WI38 (cell line): ENCODE data around the gene POLK.
"Not testable (repeated sequence)": the region's sequence is repeated elsewhere in the genome, so short reads cannot be mapped to it uniquely, and the experiment has no call there.

Source experiments
- H3K4me3 ChIP-seq: 2 replicates; pipeline ENCODE4 v1.5.1; 2011; ENCODE audit warnings: low read depth, mild to moderate bottlenecking, control low read depth, low read length
- TF ChIP-seq, protein P1 (sequence below): IDR thresholded peaks from 2 replicates; pipeline ENCODE4 v1.5.1; 2012; ENCODE audit warnings: low read depth, mild to moderate bottlenecking, control low read depth, low read length

POLK gene

DNA sequence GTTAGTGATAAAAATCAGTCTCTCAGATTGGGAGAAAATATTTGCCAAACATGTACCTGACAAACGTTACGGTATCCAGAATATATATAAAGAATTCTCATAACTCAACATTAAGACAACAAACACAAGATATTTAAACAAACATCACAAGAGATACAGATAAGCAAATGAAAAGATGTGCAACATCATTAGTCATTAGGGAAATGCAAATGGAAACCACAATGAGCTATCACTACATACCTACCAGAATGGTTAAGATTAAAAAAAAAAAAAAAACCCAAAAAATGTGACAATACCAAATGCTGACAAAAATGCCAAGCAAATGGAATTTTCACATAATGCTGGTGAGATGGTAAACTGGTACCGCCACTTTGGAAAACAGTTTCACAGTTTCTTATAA lies 15.7 kb upstream of the POLK start:
- H3K4me3 ChIP-seq: no peak overlapping the region
- TF ChIP-seq, protein P1, sequence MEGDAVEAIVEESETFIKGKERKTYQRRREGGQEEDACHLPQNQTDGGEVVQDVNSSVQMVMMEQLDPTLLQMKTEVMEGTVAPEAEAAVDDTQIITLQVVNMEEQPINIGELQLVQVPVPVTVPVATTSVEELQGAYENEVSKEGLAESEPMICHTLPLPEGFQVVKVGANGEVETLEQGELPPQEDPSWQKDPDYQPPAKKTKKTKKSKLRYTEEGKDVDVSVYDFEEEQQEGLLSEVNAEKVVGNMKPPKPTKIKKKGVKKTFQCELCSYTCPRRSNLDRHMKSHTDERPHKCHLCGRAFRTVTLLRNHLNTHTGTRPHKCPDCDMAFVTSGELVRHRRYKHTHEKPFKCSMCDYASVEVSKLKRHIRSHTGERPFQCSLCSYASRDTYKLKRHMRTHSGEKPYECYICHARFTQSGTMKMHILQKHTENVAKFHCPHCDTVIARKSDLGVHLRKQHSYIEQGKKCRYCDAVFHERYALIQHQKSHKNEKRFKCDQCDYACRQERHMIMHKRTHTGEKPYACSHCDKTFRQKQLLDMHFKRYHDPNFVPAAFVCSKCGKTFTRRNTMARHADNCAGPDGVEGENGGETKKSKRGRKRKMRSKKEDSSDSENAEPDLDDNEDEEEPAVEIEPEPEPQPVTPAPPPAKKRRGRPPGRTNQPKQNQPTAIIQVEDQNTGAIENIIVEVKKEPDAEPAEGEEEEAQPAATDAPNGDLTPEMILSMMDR: no peak

DNA sequence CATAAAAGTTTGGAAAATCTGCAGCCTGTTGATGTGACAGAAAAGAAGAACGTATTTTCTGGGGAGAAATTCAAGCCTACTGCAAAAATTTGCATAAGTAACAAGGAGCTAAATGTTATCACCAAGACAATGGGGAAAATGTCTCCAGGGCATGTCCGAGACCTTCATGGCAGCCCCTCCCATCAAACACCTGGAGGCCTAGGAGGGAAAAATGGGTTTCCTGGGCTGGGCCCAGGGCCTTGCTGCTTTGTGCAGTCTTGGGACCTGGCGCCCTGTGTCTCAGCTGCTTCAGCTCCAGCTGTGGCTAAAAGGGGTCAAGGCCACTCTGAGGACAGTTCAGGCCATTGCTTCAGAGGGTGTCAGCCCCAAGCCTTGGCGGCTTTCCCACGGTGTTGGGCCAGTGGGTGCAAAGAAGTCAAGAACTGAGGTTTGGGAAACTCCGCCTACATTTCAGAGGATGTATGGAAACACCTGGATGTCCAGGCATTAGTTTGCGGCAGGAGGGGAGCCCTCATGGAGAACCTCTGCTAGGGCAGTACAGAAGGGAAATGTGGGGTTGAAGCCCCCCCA lies 13.4 kb upstream of the POLK start:
- TF ChIP-seq, protein P1: no peak
- H3K4me3 ChIP-seq: no peak overlapping the region

DNA sequence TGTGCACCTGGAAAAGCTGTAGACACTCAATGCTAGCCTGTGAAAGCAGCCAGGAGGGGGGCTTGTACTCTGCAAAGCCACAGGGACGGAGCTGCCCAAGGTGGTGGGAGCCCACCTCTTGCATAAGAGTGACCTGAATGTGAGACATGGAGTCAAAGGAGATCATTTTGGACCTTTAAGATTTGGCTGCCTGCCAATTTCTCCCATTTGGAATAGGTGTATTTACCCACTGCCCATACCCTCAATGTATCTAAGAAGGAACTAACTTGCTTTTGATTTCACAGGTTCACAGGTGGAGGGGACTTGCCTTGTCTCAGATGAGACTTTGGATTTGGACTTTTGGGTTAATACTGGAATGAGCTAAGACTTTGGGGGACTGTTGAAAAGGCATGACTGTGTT lies 12.8 kb upstream of the POLK start:
- not testable (repeated sequence) for H3K4me3 ChIP-seq

DNA sequence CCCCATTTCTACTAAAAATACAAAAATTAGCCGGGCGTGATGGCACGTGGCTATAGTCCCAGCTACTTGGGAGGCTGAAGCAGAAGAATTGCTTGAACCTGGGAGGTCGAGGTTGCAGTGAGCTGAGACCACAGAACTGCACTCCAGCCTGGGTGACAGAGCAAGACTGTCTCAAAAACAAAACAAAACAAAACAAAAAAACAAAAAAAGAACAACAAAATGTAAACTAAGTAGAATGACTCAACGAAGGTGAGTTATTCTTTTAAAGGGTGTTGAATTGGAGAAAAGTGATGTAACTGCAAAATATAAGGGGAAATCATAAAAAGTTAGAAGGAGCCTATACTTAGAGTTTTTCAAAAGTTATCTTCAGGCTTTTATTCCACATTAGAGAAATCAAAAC lies 6.6 kb upstream of the POLK start:
- H3K4me3 ChIP-seq: not testable (repeated sequence)

DNA sequence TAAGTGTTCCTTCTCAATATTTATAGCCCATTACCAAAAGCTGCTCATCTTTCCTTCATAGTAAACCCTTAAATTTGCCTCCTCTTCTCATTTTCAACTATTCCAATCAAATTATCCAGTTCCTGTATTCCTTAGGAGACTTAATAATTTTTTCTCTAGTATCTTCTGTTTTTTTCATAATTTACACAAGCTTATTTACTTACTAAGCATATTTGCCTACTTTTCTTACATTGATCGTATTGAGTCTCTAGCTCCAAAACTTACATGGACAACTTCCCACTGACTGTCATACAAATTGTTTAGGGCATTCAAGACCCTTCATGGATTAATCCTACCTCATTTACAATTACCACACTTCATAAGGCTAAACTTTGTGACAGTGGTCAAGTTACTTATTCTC lies 3.9 kb upstream of the POLK start:
- TF ChIP-seq, protein P1: no peak
- H3K4me3 ChIP-seq: no peak overlapping the region

DNA sequence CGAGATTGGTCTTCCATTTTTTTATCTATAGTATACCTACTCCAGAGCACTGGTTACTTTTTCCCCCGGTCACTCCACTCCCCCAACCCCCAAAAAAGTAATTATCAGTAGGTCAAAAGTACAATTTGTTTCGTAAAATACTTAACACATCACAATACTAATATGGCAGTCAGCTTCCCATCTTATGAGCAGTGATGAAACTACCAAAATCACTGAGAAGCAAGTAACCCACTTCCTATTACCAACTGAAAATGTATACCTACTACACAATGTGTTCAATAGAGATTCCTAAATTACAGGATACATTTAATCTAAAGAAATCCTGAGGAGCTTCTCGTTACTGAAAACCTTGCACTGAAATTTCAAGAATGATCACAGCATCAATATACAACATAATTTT lies 2.1 kb upstream of the POLK start:
- TF ChIP-seq, protein P1: no peak
- H3K4me3 ChIP-seq: peak overlapping the region; percentile 97

DNA sequence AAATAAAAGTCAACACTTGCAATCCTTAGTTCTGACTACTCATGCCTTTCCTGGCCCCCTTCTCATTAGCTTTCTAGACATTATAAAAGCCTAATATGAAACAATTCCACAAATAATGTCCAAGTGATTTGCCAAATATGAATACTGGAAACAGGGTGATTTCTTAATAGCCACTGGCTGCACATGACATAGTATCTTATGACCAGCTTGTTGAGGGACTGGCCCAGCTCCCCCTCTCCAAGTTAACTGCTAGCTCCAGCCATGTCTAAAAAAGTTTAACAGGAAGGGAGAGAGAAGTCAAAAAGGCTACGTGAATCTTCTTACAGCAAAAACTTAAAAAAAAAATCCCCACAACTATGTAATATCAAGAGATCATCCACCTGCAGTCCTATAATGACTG lies 1.7 kb upstream of the POLK start:
- TF ChIP-seq, protein P1: no peak
- H3K4me3 ChIP-seq: peak overlapping the region; percentile 97

DNA sequence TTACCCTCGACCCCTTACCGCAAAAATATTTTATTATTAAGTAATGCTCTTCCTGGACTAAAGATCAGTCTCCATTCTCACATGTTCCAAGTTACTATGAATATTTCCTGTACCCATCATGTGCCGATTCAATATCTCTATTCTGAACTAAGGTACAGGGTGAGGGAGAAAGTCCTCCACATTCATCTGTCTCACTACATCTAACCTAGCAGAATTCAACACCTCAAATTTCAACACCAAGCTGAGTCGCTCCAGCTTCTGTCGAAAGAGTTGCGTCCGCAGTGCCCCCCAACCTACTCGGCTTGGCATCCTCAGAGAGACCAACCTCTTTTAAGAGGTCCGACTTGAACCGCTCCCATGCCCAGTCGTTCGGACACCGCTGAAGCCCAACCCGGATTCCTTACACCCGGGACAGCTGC lies 1.3 kb upstream of the POLK start:
- peak overlapping the region; percentile 97 for H3K4me3 ChIP-seq
- TF ChIP-seq, protein P1: no peak
